ENCODE data around the gene LTBP1. TPM values are rescaled to one million over a fixed set of nuclear protein-coding genes. Genes with fewer than 3 reads are reported as not detected.

The LTBP1 gene
- total and polyA plus RNA-seq, 2 experiments from 2014 or later: 216 to 509 TPM

DNA sequence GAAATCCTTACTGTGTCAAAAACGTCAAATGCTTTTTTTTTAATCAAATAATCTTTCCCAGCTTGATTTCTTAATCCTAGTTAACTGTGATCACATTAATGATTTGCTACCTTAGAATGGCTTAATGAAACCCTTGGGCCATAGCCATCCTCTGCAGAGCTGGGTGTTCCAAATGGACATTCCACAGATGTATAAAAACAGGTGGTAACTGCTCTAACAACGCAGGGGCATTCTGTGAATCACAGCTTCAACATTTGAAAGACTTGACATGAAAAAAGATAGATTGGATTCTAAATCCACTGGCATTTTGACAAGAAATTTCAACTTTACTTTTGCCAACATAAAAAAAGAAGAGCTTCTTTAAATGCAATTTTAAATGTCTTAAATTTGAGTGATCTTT is 459.9 kb downstream of the LTBP1 start:
- no peaks in the 10 kb centered on the region for H3K27me3 ChIP-seq
- H3K4me3 ChIP-seq: no peak overlapping the region
- no peaks in the 10 kb centered on the region for H3K9me3 ChIP-seq (ENCODE audit: low read depth)
- no peaks in the 10 kb centered on the region for H3K4me1 ChIP-seq (ENCODE audit: low read depth)
- TF ChIP-seq, protein P1, sequence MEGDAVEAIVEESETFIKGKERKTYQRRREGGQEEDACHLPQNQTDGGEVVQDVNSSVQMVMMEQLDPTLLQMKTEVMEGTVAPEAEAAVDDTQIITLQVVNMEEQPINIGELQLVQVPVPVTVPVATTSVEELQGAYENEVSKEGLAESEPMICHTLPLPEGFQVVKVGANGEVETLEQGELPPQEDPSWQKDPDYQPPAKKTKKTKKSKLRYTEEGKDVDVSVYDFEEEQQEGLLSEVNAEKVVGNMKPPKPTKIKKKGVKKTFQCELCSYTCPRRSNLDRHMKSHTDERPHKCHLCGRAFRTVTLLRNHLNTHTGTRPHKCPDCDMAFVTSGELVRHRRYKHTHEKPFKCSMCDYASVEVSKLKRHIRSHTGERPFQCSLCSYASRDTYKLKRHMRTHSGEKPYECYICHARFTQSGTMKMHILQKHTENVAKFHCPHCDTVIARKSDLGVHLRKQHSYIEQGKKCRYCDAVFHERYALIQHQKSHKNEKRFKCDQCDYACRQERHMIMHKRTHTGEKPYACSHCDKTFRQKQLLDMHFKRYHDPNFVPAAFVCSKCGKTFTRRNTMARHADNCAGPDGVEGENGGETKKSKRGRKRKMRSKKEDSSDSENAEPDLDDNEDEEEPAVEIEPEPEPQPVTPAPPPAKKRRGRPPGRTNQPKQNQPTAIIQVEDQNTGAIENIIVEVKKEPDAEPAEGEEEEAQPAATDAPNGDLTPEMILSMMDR (IDR thresholded peaks at IDR 0.05; ENCODE audit: low read depth, low read length): no peak
- no peak for DNase-seq (ENCODE audit: low read depth in 1 of 2, low spot score in 1 of 2)
- H3K27ac ChIP-seq: no peak overlapping the region
- no peaks in the 10 kb centered on the region for H3K36me3 ChIP-seq

DNA sequence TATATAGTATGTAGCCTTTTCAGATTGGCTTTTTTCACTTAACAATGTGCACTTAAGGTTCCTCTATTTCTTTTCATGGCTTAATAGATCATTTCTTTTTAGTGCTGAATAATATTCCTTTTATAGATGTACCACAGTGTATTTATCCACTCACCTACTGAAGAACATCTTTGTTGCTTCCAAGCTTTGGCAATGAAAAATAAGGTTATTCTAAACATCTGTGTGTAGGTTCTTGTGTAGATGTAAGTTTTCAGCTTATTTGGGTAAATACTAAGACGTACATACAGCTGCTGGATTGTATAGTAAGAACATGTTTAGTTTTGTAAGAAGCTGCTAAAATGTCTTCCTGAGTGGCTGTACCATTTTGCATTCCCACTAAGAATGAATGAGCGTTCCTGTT is 461.4 kb downstream of the LTBP1 start:
- TF ChIP-seq, protein P1 (IDR thresholded peaks at IDR 0.05; ENCODE audit: low read depth, low read length): no peak
- Histone ChIP-seq H3K27ac (no peak overlapping the region), H3K4me1 (ENCODE audit: low read depth) (no peaks in the 10 kb centered on the region), H3K4me3 (no peak overlapping the region), H3K36me3 (no peaks in the 10 kb centered on the region), H3K27me3 (no peaks in the 10 kb centered on the region), H3K9me3 (ENCODE audit: low read depth) (no peaks in the 10 kb centered on the region)
- DNase-seq (ENCODE audit: low read depth in 1 of 2, low spot score in 1 of 2): no peak

DNA sequence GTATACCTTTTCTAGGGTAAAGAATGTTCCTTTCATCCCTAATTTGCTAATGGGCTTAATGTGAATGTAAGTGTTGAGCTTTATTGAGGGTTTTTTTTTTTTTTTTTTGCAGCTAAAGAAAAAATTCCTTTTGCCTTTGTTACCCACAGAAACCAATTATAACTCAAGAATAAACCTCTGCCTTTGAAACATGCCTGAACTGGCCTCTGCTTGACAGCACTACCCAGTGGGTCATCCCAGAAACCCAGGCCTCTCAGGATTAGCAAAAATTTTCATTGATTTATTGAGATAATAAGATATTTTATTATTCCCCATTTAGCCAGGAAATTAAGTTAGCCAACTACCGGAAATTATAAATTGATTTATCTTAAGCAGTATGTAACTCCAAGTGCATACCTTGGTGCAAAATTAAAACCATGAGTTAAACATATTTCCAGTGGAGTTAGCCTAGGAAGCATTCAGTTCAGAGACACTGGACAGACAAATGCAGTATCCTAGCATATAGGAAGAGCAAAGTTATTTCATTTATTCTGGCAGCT is 462.7 kb downstream of the LTBP1 start:
- Histone ChIP-seq H3K27ac (no peak overlapping the region), H3K9me3 (ENCODE audit: low read depth) (no peaks in the 10 kb centered on the region), H3K4me1 (ENCODE audit: low read depth) (peaks cover 1% of the 10 kb centered on the region), H3K4me3 (no peak overlapping the region), H3K36me3 (no peaks in the 10 kb centered on the region), H3K27me3 (no peaks in the 10 kb centered on the region)
- TF ChIP-seq, protein P1 (IDR thresholded peaks at IDR 0.05; ENCODE audit: low read depth, low read length): no peak
- no peak for DNase-seq (ENCODE audit: low read depth in 1 of 2, low spot score in 1 of 2)

DNA sequence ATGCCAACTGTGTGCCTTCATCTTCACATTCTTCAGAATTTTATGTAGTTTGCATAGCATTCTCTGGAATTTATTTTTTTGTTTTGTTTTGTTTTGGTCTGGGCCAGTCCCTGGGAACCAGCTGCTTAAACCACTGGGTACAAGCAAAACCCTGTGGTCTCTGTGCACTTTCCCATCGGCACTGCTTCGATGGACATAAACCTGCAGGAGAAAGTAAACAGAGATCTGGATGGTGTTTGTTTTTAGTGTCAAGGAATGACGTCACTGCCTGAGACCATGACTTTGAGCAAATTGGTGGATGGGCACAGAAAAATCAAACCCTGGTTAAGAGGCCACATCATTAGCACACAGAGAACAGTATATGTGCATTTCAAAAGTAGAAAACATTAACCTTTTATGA is 465.0 kb downstream of the LTBP1 start:
- Histone ChIP-seq H3K36me3 (no peaks in the 10 kb centered on the region), H3K4me1 (ENCODE audit: low read depth) (peaks cover 5% of the 10 kb centered on the region), H3K27me3 (no peaks in the 10 kb centered on the region), H3K9me3 (ENCODE audit: low read depth) (no peaks in the 10 kb centered on the region), H3K27ac (no peak overlapping the region), H3K4me3 (no peak overlapping the region)
- TF ChIP-seq, protein P1 (IDR thresholded peaks at IDR 0.05; ENCODE audit: low read depth, low read length): no peak
- DNase-seq (ENCODE audit: low read depth in 1 of 2, low spot score in 1 of 2): no peak

DNA sequence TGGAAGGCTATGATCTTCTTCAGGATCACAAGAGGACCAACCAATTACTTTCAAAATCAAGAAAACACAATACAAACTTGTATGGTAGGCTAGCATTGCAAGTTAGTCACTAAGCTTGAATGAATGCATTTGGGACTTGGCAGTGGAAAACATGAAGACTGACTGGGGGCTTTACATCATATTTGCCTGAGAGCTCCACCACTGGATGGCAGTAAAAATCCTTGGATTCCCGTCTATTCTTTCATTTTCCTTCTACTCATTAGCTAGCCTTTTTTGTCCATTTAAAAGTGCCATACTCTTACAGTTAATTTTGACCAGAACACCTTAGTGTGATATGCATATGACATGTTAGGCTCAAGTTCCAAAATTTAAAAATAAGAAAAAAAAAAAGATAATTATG is 466.2 kb downstream of the LTBP1 start:
- Histone ChIP-seq H3K4me3 (no peak overlapping the region), H3K36me3 (no peaks in the 10 kb centered on the region), H3K9me3 (ENCODE audit: low read depth) (no peaks in the 10 kb centered on the region), H3K27ac (no peak overlapping the region), H3K27me3 (no peaks in the 10 kb centered on the region), H3K4me1 (ENCODE audit: low read depth) (peaks cover 5% of the 10 kb centered on the region)
- TF ChIP-seq, protein P1 (IDR thresholded peaks at IDR 0.05; ENCODE audit: low read depth, low read length): peak; percentile 67
- peak; percentile 38 to 78 for DNase-seq (ENCODE audit: low read depth in 1 of 2, low spot score in 1 of 2)

Measured in cardiac muscle cell (in vitro differentiated cells and primary cell).